ENCODE results near the gene AP1M2.

DNA sequence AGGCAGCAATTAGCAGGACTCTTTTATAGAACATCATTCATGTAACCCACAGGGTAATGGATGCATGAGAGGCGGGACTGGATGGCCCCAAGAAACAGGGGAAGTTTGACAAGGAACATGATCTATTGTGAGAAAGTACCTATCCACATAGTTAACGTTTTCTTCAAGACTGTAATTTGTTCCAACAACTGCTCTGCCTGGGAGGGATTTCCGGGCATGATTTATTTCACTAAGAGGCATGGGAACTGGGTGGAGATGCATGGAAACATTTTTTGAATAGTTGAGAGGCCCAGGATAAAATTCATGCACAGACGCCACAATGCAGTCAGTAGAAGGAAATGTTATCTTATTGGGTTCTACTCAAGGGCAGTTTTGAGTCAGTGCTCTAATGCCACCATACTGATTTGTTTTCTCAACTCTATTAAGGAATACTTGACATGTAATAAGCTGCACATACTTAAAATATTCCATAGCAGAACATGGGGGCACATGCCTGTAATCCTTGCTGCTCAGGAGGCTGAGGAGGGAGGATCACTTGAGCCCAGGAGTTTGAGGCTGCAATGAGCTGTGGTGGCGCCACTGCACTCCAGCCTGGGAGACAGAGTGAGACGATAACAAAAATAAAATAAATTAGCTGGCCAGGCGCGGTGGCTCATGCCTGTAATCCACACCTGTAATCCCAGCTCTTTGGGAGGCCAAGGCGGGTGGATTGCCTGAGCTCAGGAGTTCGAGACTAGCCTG, 53.3 kb downstream of the AP1M2 start:
- TF ChIP-seq POLR2A (IDR thresholded peaks at IDR 0.05; ENCODE audit: low read depth, low read length) = no peak
- TF ChIP-seq, protein P1, sequence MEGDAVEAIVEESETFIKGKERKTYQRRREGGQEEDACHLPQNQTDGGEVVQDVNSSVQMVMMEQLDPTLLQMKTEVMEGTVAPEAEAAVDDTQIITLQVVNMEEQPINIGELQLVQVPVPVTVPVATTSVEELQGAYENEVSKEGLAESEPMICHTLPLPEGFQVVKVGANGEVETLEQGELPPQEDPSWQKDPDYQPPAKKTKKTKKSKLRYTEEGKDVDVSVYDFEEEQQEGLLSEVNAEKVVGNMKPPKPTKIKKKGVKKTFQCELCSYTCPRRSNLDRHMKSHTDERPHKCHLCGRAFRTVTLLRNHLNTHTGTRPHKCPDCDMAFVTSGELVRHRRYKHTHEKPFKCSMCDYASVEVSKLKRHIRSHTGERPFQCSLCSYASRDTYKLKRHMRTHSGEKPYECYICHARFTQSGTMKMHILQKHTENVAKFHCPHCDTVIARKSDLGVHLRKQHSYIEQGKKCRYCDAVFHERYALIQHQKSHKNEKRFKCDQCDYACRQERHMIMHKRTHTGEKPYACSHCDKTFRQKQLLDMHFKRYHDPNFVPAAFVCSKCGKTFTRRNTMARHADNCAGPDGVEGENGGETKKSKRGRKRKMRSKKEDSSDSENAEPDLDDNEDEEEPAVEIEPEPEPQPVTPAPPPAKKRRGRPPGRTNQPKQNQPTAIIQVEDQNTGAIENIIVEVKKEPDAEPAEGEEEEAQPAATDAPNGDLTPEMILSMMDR (IDR thresholded peaks at IDR 0.05; ENCODE audit: extremely low read depth in 1 of 2, insufficient read depth in 1 of 2, low read depth in 1 of 2, low read length in 2 of 2) = no peak
- TF ChIP-seq EZH2 (IDR thresholded peaks at IDR 0.05; ENCODE audit: borderline replicate concordance, low read depth, low read length, severe bottlenecking) = no peak
- no peak for TF ChIP-seq POLR2AphosphoS5 (IDR thresholded peaks at IDR 0.05; ENCODE audit: insufficient read depth, low read depth, low read length)
- TF ChIP-seq, protein P2, sequence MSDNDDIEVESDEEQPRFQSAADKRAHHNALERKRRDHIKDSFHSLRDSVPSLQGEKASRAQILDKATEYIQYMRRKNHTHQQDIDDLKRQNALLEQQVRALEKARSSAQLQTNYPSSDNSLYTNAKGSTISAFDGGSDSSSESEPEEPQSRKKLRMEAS (IDR thresholded peaks at IDR 0.05; ENCODE audit: insufficient read depth, insufficient read length) = no peak
- TF ChIP-seq JUN (IDR thresholded peaks at IDR 0.05; ENCODE audit: borderline replicate concordance, insufficient read depth, insufficient read length, low read depth) = no peak
- TF ChIP-seq GATA2 (IDR thresholded peaks at IDR 0.05; ENCODE audit: insufficient read depth, insufficient read length, low read depth, low read length) = no peak
- no peak for TF ChIP-seq FOS (IDR thresholded peaks at IDR 0.05; ENCODE audit: borderline replicate concordance, insufficient read depth, low read length)

Data from endothelial cell of umbilical vein (primary cell).